KMS-11 (cell line): ENCODE data around the gene CCDC66.

ENCODE experiments used
- H2AFZ ChIP-seq: fragments of 200-600 bp; sonication (generic); 2 replicates; pipeline ENCODE4 v1.6.1; 2016; ENCODE audit warnings: antibody characterized with exemption, mixed run types, low read depth
- H3K27ac ChIP-seq: fragments of 200-600 bp; sonication (generic); 2 replicates; pipeline ENCODE4 v1.6.1; 2016; ENCODE audit warnings: mild to moderate bottlenecking, mixed run types
- H3K27me3 ChIP-seq: fragments of 200-600 bp; sonication (generic); 2 replicates; pipeline ENCODE4 v1.6.1; 2017; ENCODE audit warnings: mild to moderate bottlenecking, low read depth, mixed run types, moderate library complexity; ENCODE audit not compliant: insufficient read depth
- H3K36me3 ChIP-seq: fragments of 200-600 bp; sonication (generic); 2 replicates; pipeline ENCODE4 v1.6.1; 2017; ENCODE audit warnings: mild to moderate bottlenecking, mixed run types; ENCODE audit not compliant: insufficient read depth
- H3K4me1 ChIP-seq: fragments of 200-600 bp; sonication (generic); 2 replicates; pipeline ENCODE4 v1.6.1; 2016; ENCODE audit warnings: mild to moderate bottlenecking, low read depth, mixed run types; ENCODE audit not compliant: poor library complexity, severe bottlenecking
- H3K4me2 ChIP-seq: fragments of 200-600 bp; sonication (generic); 2 replicates; pipeline ENCODE4 v1.7.0; 2016; ENCODE audit warnings: mild to moderate bottlenecking, mixed run types
- H3K4me3 ChIP-seq: fragments of 200-600 bp; sonication (generic); IDR thresholded peaks from 2 replicates; pipeline ENCODE4 v1.6.1; 2017; ENCODE audit warnings: low read depth, low read length, mixed read lengths; ENCODE audit not compliant: insufficient read depth
- H3K79me2 ChIP-seq: fragments of 200-600 bp; sonication (generic); 2 replicates; pipeline ENCODE4 v1.6.1; 2016; ENCODE audit warnings: low read depth, mixed run types; ENCODE audit not compliant: insufficient read depth
- H3K9ac ChIP-seq: fragments of 200-600 bp; sonication (generic); 2 replicates; pipeline ENCODE4 v1.6.1; 2016; ENCODE audit warnings: mild to moderate bottlenecking, mixed run types
- H4K20me1 ChIP-seq: fragments of 200-600 bp; sonication (generic); 2 replicates; pipeline ENCODE4 v1.6.1; 2016; ENCODE audit warnings: mild to moderate bottlenecking, mixed run types; ENCODE audit not compliant: insufficient read depth
- TF ChIP-seq, protein P1 (sequence below): fragments of 200-600 bp; sonication (generic); conservative IDR thresholded peaks from 2 replicates; pipeline ENCODE4 v1.6.1; 2017; ENCODE audit warnings: low read depth, mild to moderate bottlenecking, antibody characterized with exemption, low read length, moderate library complexity, mixed read lengths

CCDC66 gene

GRCh38 chr3:56633181-56633580 lies 76.2 kb downstream of the CCDC66 start:
- Histone ChIP-seq H3K27me3 (no peaks in the 10 kb centered on the region), H3K4me1 (no peaks in the 10 kb centered on the region), H2AFZ (no peak overlapping the region), H3K79me2 (no peaks in the 10 kb centered on the region), H3K9ac (no peak overlapping the region), H3K4me2 (no peak overlapping the region), H4K20me1 (no peaks in the 10 kb centered on the region), H3K4me3 (no peak overlapping the region), H3K36me3 (no peaks in the 10 kb centered on the region), H3K27ac (no peak overlapping the region)
- TF ChIP-seq, protein P1, sequence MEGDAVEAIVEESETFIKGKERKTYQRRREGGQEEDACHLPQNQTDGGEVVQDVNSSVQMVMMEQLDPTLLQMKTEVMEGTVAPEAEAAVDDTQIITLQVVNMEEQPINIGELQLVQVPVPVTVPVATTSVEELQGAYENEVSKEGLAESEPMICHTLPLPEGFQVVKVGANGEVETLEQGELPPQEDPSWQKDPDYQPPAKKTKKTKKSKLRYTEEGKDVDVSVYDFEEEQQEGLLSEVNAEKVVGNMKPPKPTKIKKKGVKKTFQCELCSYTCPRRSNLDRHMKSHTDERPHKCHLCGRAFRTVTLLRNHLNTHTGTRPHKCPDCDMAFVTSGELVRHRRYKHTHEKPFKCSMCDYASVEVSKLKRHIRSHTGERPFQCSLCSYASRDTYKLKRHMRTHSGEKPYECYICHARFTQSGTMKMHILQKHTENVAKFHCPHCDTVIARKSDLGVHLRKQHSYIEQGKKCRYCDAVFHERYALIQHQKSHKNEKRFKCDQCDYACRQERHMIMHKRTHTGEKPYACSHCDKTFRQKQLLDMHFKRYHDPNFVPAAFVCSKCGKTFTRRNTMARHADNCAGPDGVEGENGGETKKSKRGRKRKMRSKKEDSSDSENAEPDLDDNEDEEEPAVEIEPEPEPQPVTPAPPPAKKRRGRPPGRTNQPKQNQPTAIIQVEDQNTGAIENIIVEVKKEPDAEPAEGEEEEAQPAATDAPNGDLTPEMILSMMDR = no peak

DNA sequence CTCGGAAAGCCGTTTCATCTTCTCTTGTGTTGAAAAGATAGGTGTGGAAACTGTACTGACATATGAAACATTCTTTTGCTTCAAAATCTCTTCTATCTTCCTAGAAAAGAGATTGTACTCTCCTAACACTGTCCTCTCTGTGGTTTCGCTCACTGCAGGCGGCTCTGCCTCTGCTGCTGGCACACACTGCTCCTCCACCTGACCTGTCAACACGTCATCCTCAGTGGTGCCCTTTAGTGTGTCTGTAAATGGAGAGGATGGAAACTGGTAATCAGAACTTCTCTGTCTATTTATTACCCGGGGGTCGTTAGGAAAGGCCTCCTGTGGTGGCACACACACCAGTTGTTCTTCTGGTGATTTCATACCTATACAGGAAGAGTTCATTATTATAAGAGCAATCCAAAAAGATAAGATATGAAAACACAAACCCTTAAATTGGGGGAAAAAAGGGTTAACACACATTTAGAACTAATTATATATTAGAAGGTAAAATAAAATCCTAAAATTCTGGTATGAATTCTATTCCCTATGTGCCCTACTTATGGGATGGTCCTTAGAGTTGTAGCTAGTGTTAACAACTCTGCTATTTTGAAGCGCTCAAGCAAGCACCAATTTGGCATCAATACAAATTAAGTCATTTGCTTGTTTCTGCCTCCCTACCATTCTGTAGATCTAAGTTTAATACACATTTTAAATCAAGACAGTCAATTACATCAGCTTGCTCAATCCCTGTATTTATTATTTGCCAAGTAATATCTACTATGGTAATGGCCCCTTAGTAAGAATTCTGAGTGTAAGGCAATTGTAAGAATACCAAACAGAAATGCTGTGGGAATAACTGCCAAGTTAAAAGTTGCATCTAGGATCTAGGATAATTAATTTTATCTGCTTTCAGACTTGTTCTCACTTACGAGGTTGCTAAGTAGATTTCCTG lies 76.9 kb downstream of the CCDC66 start:
- H3K4me1 ChIP-seq = no peaks in the 10 kb centered on the region
- no peaks in the 10 kb centered on the region for H4K20me1 ChIP-seq
- H3K36me3 ChIP-seq = no peaks in the 10 kb centered on the region
- no peak overlapping the region for H3K4me3 ChIP-seq
- no peaks in the 10 kb centered on the region for H3K79me2 ChIP-seq
- H3K27ac ChIP-seq = no peak overlapping the region
- H2AFZ ChIP-seq = no peak overlapping the region
- TF ChIP-seq, protein P1 = no peak
- H3K4me2 ChIP-seq = no peak overlapping the region
- H3K27me3 ChIP-seq = no peaks in the 10 kb centered on the region
- no peak overlapping the region for H3K9ac ChIP-seq

GRCh38 chr3:56645407-56645806 lies 88.4 kb downstream of the CCDC66 start:
- H3K27me3 ChIP-seq = no peaks in the 10 kb centered on the region
- H4K20me1 ChIP-seq = no peaks in the 10 kb centered on the region
- no peak overlapping the region for H2AFZ ChIP-seq
- no peaks in the 10 kb centered on the region for H3K4me1 ChIP-seq
- H3K9ac ChIP-seq = no peak overlapping the region
- H3K79me2 ChIP-seq = 0 out of 2 replicates have a peak, but pooled peaks cover 3% of the 10 kb centered on the region
- no peak overlapping the region for H3K4me2 ChIP-seq
- TF ChIP-seq, protein P1 = no peak
- no peak overlapping the region for H3K27ac ChIP-seq
- no peak overlapping the region for H3K4me3 ChIP-seq
- H3K36me3 ChIP-seq = no peaks in the 10 kb centered on the region

GRCh38 chr3:56654460-56654859 lies 97.5 kb downstream of the CCDC66 start:
- Histone ChIP-seq H3K4me3 (no peak overlapping the region), H3K36me3 (no peaks in the 10 kb centered on the region), H3K27ac (no peak overlapping the region), H3K27me3 (no peaks in the 10 kb centered on the region), H3K9ac (no peak overlapping the region), H4K20me1 (no peaks in the 10 kb centered on the region), H2AFZ (no peak overlapping the region), H3K4me1 (peaks cover 15% of the 10 kb centered on the region), H3K4me2 (no peak overlapping the region), H3K79me2 (peaks cover 7% of the 10 kb centered on the region; the same call in 1 of the 2 replicates)
- TF ChIP-seq, protein P1 = no peak
